Erythroblast (primary cell): Measurements from ENCODE around the gene LRRC74A.

ENCODE experiments used
- GATA1 ChIP-seq: IDR thresholded peaks from 2 replicates; pipeline ENCODE4 v1.6.1; 2011; ENCODE audit warnings: low read depth, mild to moderate bottlenecking, control low read depth, low read length, moderate library complexity
- POLR2A ChIP-seq: IDR thresholded peaks from 2 replicates; pipeline ENCODE4 v1.6.1; 2011; ENCODE audit warnings: mild to moderate bottlenecking, low read length

- TF ChIP-seq POLR2A (no peak), GATA1 (no peak)
Observed at GRCh38 chr14:76874734-76875133, 48.5 kb downstream of the LRRC74A start.
